K562 (cell line): ENCODE results near the gene RNF41. TPM values are rescaled to one million over a fixed set of nuclear protein-coding genes. Genes with fewer than 3 reads are reported as not detected.
A peak's percentile ranks its signal among the peaks of the same experiment; 100 is the strongest.

Experiments used
- BCLAF1 ChIP-seq, 2 experiments: fragments of 450-650 bp in 1 of 2; IDR thresholded peaks; 2 replicates each; pipeline ENCODE4 v1.6.1; 2011 to 2017; ENCODE audit warnings: low read depth in 2 of 2, antibody characterized with exemption in 1 of 2, borderline replicate concordance in 1 of 2, low read length in 1 of 2, mild to moderate bottlenecking in 1 of 2, mixed read lengths in 1 of 2; ENCODE audit not compliant: control insufficient read depth in 1 of 2
- ERF ChIP-seq: fragments of 450-650 bp; formaldehyde crosslinking; IDR thresholded peaks from 2 replicates; pipeline ENCODE4 v1.4.0; 2020; ENCODE audit warnings: mild to moderate bottlenecking, mixed read lengths
- ESRRA ChIP-seq: fragments of 450-650 bp; IDR thresholded peaks from 2 replicates; pipeline ENCODE4 v1.6.1; 2014; ENCODE audit warnings: low read depth, mild to moderate bottlenecking, moderate library complexity, borderline replicate concordance
- FOXA1 ChIP-seq: fragments of 450-650 bp; IDR thresholded peaks from 2 replicates; pipeline ENCODE4 v1.6.1; 2016; ENCODE audit warnings: mild to moderate bottlenecking, borderline replicate concordance
- FOXK2 ChIP-seq, 2 experiments: fragments of 450-650 bp; IDR thresholded peaks in 1 of 2; conservative IDR thresholded peaks in 1 of 2; 2 replicates each; pipeline ENCODE4 v1.6.1; 2016; ENCODE audit warnings: low read depth in 2 of 2, mild to moderate bottlenecking in 1 of 2
- ILK ChIP-seq: fragments of 450-650 bp; IDR thresholded peaks from 2 replicates; pipeline ENCODE4 v1.6.1; 2016; ENCODE audit warnings: missing genetic modification characterization, low read depth, mild to moderate bottlenecking, missing compliant biosample characterization, moderate library complexity, borderline replicate concordance
- KDM5B ChIP-seq: fragments of 200-600 bp; sonication (generic); IDR thresholded peaks from 2 replicates; pipeline ENCODE4 v1.6.1; 2012; ENCODE audit warnings: low read depth, mild to moderate bottlenecking, moderate library complexity, low read length, control low read depth, inconsistent platforms; ENCODE audit not compliant: insufficient replicate concordance
- NFYB ChIP-seq: IDR thresholded peaks from 2 replicates; pipeline ENCODE4 v1.6.1; 2011; ENCODE audit warnings: mild to moderate bottlenecking, moderate library complexity; ENCODE audit not compliant: insufficient read length; ENCODE audit errors: extremely low read depth
- POLR2AphosphoS5 ChIP-seq: IDR thresholded peaks from 2 replicates; pipeline ENCODE4 v1.6.1; 2011; ENCODE audit warnings: mild to moderate bottlenecking, low read depth, low read length, moderate library complexity; ENCODE audit not compliant: control insufficient read depth, insufficient read depth
- RFX1 ChIP-seq: fragments of 450-650 bp; IDR thresholded peaks from 2 replicates; pipeline ENCODE4 v1.6.1; 2016; ENCODE audit warnings: mild to moderate bottlenecking, moderate library complexity
- SMARCC2 ChIP-seq: fragments of 450-650 bp; IDR thresholded peaks from 2 replicates; pipeline ENCODE4 v1.6.1; 2017; ENCODE audit warnings: antibody characterized with exemption, moderate library complexity, mild to moderate bottlenecking, low read depth
- ZNF133 ChIP-seq: fragments of 250-450 bp; sonication (Bioruptor Pico); IDR thresholded peaks from 2 replicates; pipeline ENCODE4 v1.4.0; 2020; ENCODE audit warnings: mild to moderate bottlenecking
- ZNF212 ChIP-seq: fragments of 450-650 bp; formaldehyde crosslinking; IDR thresholded peaks from 2 replicates; pipeline ENCODE4 v1.4.0; 2020; ENCODE audit warnings: mild to moderate bottlenecking
- ZNF75A ChIP-seq: fragments of 450-650 bp; formaldehyde crosslinking; IDR thresholded peaks from 2 replicates; pipeline ENCODE4 v1.4.0; 2020; ENCODE audit warnings: mild to moderate bottlenecking
- ZNF76 ChIP-seq: fragments of 250-450 bp; sonication (Bioruptor Pico); IDR thresholded peaks from 2 replicates; pipeline ENCODE4 v1.4.0; 2020; ENCODE audit warnings: mild to moderate bottlenecking, moderate library complexity, borderline replicate concordance
- polyA plus RNA-seq, 8 experiments: library from polyadenylated mRNA; depleted of rRNA in 4 of 8; stranded (reverse) in 5 of 8; unstranded in 3 of 8; fragments of >200 nt; fragmentation: Nextera tagmentation in 2 of 8; fragmentation: Illumina TruSeq in 1 of 8; extraction: Ambion mirVana in 2 of 8; extraction: Trizol in 1 of 8; gene quantifications; 2 replicates each; pipeline versions ENCODE4 v1.2.1 to v1.2.3, GENCODE V29; 2011 to 2014; ENCODE audit warnings: inconsistent platforms in 1 of 8, missing spikeins in 1 of 8
- total RNA-seq, 7 experiments: library from RNA; depleted of rRNA in 6 of 7; stranded (reverse); fragments of >200 nt in 6 of 7; fragmentation: Illumina TruSeq in 2 of 7; extraction: Trizol in 2 of 7; gene quantifications; 2 replicates each; pipeline versions ENCODE4 v1.2.1 to v1.2.3, GENCODE V29; 2011 to 2021; ENCODE audit warnings: low replicate concordance in 1 of 7
- TF ChIP-seq, protein P1 (sequence below): fragments of 450-650 bp; IDR thresholded peaks from 2 replicates; pipeline ENCODE4 v1.7.1; 2018; ENCODE audit warnings: mild to moderate bottlenecking, low read depth; ENCODE audit not compliant: partially characterized antibody
- TF ChIP-seq, protein P2 (sequence below): IDR thresholded peaks from 2 replicates; pipeline ENCODE4 v1.6.1; 2016; ENCODE audit warnings: missing genetic modification characterization, missing compliant biosample characterization

Gene RNF41
- total and polyA plus RNA-seq, 9 of the 15 experiments (the other 6 are each of a cell fraction or from before 2014, with no cell fraction given), result 28.2 to 46.8 (median 33.8) TPM

- TF ChIP-seq POLR2AphosphoS5 (peak; percentile 40; the same call in 1 of the 2 replicates), ILK (tag) (no peak), SMARCC2 (no peak), ZNF75A (CRISPR knock-in tag) (no peak), FOXK2 (conservative IDR thresholded peaks at IDR 0.05 in 1 of 2, IDR thresholded peaks at IDR 0.05 in 1 of 2; ENCODE audit: low read depth in 2 of 2) (peak; percentile 66 to 70; a peak in 2 of 4 replicates), KDM5B (peak; percentile 84), ZNF212 (no peak), NFYB (peak; percentile 40), ZNF76 (0 out of 2 replicates have a peak, but pooled peaks have one; percentile 20), ESRRA (peak; percentile 59), FOXA1 (no peak), RFX1 (peak; percentile 91), ZNF133 (CRISPR knock-in tag) (no peak), BCLAF1 (IDR thresholded peaks at IDR 0.05; ENCODE audit: borderline replicate concordance in 1 of 2, control insufficient read depth in 1 of 2, low read depth in 2 of 2, low read length in 1 of 2) (no peak), ERF (CRISPR knock-in tag) (no peak)
- TF ChIP-seq, protein P1, sequence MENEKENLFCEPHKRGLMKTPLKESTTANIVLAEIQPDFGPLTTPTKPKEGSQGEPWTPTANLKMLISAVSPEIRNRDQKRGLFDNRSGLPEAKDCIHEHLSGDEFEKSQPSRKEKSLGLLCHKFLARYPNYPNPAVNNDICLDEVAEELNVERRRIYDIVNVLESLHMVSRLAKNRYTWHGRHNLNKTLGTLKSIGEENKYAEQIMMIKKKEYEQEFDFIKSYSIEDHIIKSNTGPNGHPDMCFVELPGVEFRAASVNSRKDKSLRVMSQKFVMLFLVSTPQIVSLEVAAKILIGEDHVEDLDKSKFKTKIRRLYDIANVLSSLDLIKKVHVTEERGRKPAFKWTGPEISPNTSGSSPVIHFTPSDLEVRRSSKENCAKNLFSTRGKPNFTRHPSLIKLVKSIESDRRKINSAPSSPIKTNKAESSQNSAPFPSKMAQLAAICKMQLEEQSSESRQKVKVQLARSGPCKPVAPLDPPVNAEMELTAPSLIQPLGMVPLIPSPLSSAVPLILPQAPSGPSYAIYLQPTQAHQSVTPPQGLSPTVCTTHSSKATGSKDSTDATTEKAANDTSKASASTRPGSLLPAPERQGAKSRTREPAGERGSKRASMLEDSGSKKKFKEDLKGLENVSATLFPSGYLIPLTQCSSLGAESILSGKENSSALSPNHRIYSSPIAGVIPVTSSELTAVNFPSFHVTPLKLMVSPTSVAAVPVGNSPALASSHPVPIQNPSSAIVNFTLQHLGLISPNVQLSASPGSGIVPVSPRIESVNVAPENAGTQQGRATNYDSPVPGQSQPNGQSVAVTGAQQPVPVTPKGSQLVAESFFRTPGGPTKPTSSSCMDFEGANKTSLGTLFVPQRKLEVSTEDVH, result peak; percentile 20
- TF ChIP-seq, protein P2, sequence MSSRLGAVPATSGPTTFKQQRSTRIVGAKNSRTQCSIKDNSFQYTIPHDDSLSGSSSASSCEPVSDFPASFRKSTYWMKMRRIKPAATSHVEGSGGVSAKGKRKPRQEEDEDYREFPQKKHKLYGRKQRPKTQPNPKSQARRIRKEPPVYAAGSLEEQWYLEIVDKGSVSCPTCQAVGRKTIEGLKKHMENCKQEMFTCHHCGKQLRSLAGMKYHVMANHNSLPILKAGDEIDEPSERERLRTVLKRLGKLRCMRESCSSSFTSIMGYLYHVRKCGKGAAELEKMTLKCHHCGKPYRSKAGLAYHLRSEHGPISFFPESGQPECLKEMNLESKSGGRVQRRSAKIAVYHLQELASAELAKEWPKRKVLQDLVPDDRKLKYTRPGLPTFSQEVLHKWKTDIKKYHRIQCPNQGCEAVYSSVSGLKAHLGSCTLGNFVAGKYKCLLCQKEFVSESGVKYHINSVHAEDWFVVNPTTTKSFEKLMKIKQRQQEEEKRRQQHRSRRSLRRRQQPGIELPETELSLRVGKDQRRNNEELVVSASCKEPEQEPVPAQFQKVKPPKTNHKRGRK (tag), result no peak
These were observed 45.1 kb upstream of the RNF41 start, which contains the start of gene COQ10A (continued) for GRCh38 chr12:56266693-56267442.
